ENCODE results near the gene RPL5. TPM values are rescaled to one million over a fixed set of nuclear protein-coding genes. Genes with fewer than 3 reads are reported as not detected.

RPL5 gene
- total and polyA plus RNA-seq, 2 of the 8 experiments (the other 6 are each of a cell fraction or from before 2014, with no cell fraction given) = 1,506 to 2,034 TPM

DNA sequence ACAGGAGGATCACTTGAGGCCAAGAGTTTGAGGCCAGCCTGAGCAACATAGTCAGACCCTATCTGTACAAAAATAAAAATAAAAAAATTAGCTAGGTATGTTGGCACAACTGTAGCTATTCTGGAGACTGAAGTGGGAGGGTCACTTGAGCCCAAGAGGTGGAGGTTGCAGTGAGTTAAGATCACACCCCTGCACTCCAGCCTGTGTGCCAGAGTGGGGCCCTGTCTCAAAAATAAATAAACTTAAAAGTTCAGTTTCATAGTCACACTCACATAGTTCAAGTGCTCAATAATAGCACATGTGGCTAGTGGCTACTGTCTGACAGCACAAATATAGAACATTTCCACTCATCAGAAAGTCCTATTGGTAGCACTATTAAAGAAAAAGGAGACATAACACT lies 41.8 kb upstream of the RPL5 start:
- Histone ChIP-seq H3K4me3 (ENCODE audit: extremely low read depth in 1 of 4, insufficient read depth in 2 of 4, low read depth in 3 of 4, low read length in 4 of 4) (no peak overlapping the region), H3K36me3 (ENCODE audit: control insufficient read depth in 2 of 4, insufficient read depth in 4 of 4, low read length in 3 of 4) (no peaks in the 10 kb centered on the region), H3K9me3 (ENCODE audit: insufficient read depth in 2 of 2, low read depth in 1 of 2, low read length in 1 of 2) (no peaks in the 10 kb centered on the region), H4K91ac (replicated peaks; ENCODE audit: insufficient read length, low read length) (no peak overlapping the region), H3K27ac (ENCODE audit: low read depth, low read length) (no peak overlapping the region), H3K79me1 (ENCODE audit: low read depth, low read length) (no peaks in the 10 kb centered on the region), H3K4me2 (ENCODE audit: insufficient read depth in 1 of 2, low read depth in 2 of 2, low read length in 2 of 2) (no peak overlapping the region), H2AFZ (ENCODE audit: low read length) (no peak overlapping the region), H2BK12ac (ENCODE audit: low read depth, low read length) (no peak overlapping the region), H2BK5ac (ENCODE audit: low read depth, low read length) (no peak overlapping the region), H3K9ac (replicated peaks in 1 of 4; ENCODE audit: extremely low read depth in 1 of 4, low read depth in 3 of 4, low read length in 3 of 4) (no peak overlapping the region), H3K4me1 (replicated peaks in 1 of 4; ENCODE audit: control insufficient read depth in 3 of 4, insufficient read depth in 4 of 4, low read length in 3 of 4) (peaks cover 0 to 12% (median 2%) of the 10 kb centered on the region in 4 experiments; a peak in 3 of 7 replicates), H2AK5ac (ENCODE audit: low read depth, low read length) (no peak overlapping the region), H4K20me1 (replicated peaks in 1 of 2; ENCODE audit: control insufficient read depth in 1 of 2, insufficient read depth in 2 of 2, low read length in 2 of 2) (no peaks in the 10 kb centered on the region), H3K23ac (ENCODE audit: insufficient read length) (no peak overlapping the region), H3K79me2 (ENCODE audit: control insufficient read depth in 1 of 2, insufficient read depth in 2 of 2, low read length in 2 of 2) (no peaks in the 10 kb centered on the region), H2BK20ac (ENCODE audit: low read length) (no peak overlapping the region), H4K5ac (ENCODE audit: insufficient read length, low read depth, low read length) (no peak overlapping the region), H3K27me3 (replicated peaks in 1 of 4; ENCODE audit: control insufficient read depth in 3 of 4, extremely low read depth in 1 of 4, insufficient read depth in 3 of 4, low read length in 3 of 4) (peaks cover 0 to 4% (median 1%) of the 10 kb centered on the region in 4 experiments; a peak in 3 of 7 replicates), H3K14ac (ENCODE audit: insufficient read length) (no peak overlapping the region), H3K56ac (replicated peaks; ENCODE audit: insufficient read length, low read depth, low read length) (no peak overlapping the region), H2BK120ac (replicated peaks; ENCODE audit: low read depth, low read length) (no peak overlapping the region), H2BK15ac (ENCODE audit: low read length) (no peak overlapping the region), H3K23me2 (ENCODE audit: low read depth, low read length) (peaks cover 4% of the 10 kb centered on the region), H3K18ac (ENCODE audit: extremely low read depth, low read length) (no peak overlapping the region), H3K4ac (replicated peaks; ENCODE audit: insufficient read length, low read depth, low read length) (no peak overlapping the region), H4K8ac (ENCODE audit: extremely low read depth, insufficient read depth, low read length) (no peak overlapping the region)
- TF ChIP-seq TEAD4 (IDR thresholded peaks at IDR 0.05; ENCODE audit: low read depth, low read length) (no peak), TAF1 (IDR thresholded peaks at IDR 0.05; ENCODE audit: low read depth, low read length) (no peak), CEBPB (IDR thresholded peaks at IDR 0.05; ENCODE audit: low read depth, low read length) (no peak), CTBP2 (IDR thresholded peaks at IDR 0.05; ENCODE audit: borderline replicate concordance, insufficient read depth, insufficient read length, low read length) (no peak), MAFK (IDR thresholded peaks at IDR 0.05; ENCODE audit: low read depth, low read length) (no peak), GABPA (IDR thresholded peaks at IDR 0.05; ENCODE audit: borderline replicate concordance, insufficient read depth, low read length) (no peak)
- TF ChIP-seq, protein P1, sequence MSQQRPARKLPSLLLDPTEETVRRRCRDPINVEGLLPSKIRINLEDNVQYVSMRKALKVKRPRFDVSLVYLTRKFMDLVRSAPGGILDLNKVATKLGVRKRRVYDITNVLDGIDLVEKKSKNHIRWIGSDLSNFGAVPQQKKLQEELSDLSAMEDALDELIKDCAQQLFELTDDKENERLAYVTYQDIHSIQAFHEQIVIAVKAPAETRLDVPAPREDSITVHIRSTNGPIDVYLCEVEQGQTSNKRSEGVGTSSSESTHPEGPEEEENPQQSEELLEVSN (IDR thresholded peaks at IDR 0.05) = no peak
- TF ChIP-seq, protein P2, sequence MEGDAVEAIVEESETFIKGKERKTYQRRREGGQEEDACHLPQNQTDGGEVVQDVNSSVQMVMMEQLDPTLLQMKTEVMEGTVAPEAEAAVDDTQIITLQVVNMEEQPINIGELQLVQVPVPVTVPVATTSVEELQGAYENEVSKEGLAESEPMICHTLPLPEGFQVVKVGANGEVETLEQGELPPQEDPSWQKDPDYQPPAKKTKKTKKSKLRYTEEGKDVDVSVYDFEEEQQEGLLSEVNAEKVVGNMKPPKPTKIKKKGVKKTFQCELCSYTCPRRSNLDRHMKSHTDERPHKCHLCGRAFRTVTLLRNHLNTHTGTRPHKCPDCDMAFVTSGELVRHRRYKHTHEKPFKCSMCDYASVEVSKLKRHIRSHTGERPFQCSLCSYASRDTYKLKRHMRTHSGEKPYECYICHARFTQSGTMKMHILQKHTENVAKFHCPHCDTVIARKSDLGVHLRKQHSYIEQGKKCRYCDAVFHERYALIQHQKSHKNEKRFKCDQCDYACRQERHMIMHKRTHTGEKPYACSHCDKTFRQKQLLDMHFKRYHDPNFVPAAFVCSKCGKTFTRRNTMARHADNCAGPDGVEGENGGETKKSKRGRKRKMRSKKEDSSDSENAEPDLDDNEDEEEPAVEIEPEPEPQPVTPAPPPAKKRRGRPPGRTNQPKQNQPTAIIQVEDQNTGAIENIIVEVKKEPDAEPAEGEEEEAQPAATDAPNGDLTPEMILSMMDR (IDR thresholded peaks at IDR 0.05; ENCODE audit: control extremely low read depth in 1 of 3, insufficient read depth in 1 of 3, low read depth in 1 of 3, low read length in 3 of 3) = no peak
- DNase-seq (ENCODE audit: low read depth in 1 of 2, low spot score in 2 of 2) = no peak
- POLR2A ChIA-PET (ENCODE audit: partially characterized antibody) = no interaction called here
- FAIRE-seq = no peak
- CTCF ChIA-PET (ENCODE audit: partially characterized antibody) = interaction anchor here (1.4 to 3.7 kb wide), 6 partner anchors 13 to 53 kb away, joined by 3 to 13 read pairs (median 7); partner anchors contain the start of gene RPL5
